ENCODE results near the gene SASH3. TPM values are rescaled to one million over a fixed set of nuclear protein-coding genes. Genes with fewer than 3 reads are reported as not detected.
A peak's percentile ranks its signal among the peaks of the same experiment; 100 is the strongest.

Gene SASH3
- total RNA-seq, 2 donors from 2014 or later: 114 to 116 TPM

GRCh38 chrX:129792586-129793291 is 13.0 kb downstream of the SASH3 start:
- no peak overlapping the region for H3K4me3 Mint-ChIP-seq
- H3K27me3 Mint-ChIP-seq: no peaks in the 10 kb centered on the region
- peaks cover 2% of the 10 kb centered on the region for H3K4me1 Mint-ChIP-seq
- no peak for ATAC-seq
- DNase-seq: no peak
- H3K36me3 Mint-ChIP-seq (ENCODE audit: low read depth): no peaks in the 10 kb centered on the region
- no peak overlapping the region for H3K27ac Mint-ChIP-seq
- H3K9me3 ChIP-seq (ENCODE audit: control insufficient read depth, low read length, poor library complexity, severe bottlenecking): no peaks in the 10 kb centered on the region

- Mint-ChIP-seq H3K36me3 (ENCODE audit: low read depth) (no peaks in the 10 kb centered on the region), H3K4me3 (no peak overlapping the region), H3K4me1 (peaks cover 2% of the 10 kb centered on the region), H3K27me3 (no peaks in the 10 kb centered on the region), H3K27ac (no peak overlapping the region)
- ATAC-seq (no peak), DNase-seq (no peak)
- no peaks in the 10 kb centered on the region for H3K9me3 ChIP-seq (ENCODE audit: control insufficient read depth, low read length, poor library complexity, severe bottlenecking)
Observed at GRCh38 chrX:129793604-129794191, 13.9 kb downstream of the SASH3 start.

- Mint-ChIP-seq H3K27me3 (no peaks in the 10 kb centered on the region), H3K27ac (no peak overlapping the region), H3K4me3 (no peak overlapping the region), H3K36me3 (ENCODE audit: low read depth) (no peaks in the 10 kb centered on the region), H3K4me1 (peaks cover 6% of the 10 kb centered on the region)
- DNase-seq (no peak), ATAC-seq (no peak)
- no peaks in the 10 kb centered on the region for H3K9me3 ChIP-seq (ENCODE audit: control insufficient read depth, low read length, poor library complexity, severe bottlenecking)
Observed at GRCh38 chrX:129795584-129795983, 15.8 kb downstream of the SASH3 start.

- ATAC-seq (no peak), DNase-seq (no peak)
- Mint-ChIP-seq H3K27ac (no peak overlapping the region), H3K27me3 (no peaks in the 10 kb centered on the region), H3K36me3 (ENCODE audit: low read depth) (no peaks in the 10 kb centered on the region), H3K4me3 (no peak overlapping the region), H3K4me1 (peaks cover 6% of the 10 kb centered on the region)
- H3K9me3 ChIP-seq (ENCODE audit: control insufficient read depth, low read length, poor library complexity, severe bottlenecking): no peaks in the 10 kb centered on the region
Observed at GRCh38 chrX:129797251-129797906, 17.6 kb downstream of the SASH3 start.

GRCh38 chrX:129798456-129798855 is 18.7 kb downstream of the SASH3 start:
- Mint-ChIP-seq H3K4me1 (peaks cover 6% of the 10 kb centered on the region), H3K27ac (peak overlapping the region; percentile 73), H3K27me3 (no peaks in the 10 kb centered on the region), H3K4me3 (no peak overlapping the region), H3K36me3 (ENCODE audit: low read depth) (no peaks in the 10 kb centered on the region)
- H3K9me3 ChIP-seq (ENCODE audit: control insufficient read depth, low read length, poor library complexity, severe bottlenecking): no peaks in the 10 kb centered on the region
- ATAC-seq (peak; percentile 6), DNase-seq (no peak)

GRCh38 chrX:129798888-129799287 is 19.1 kb downstream of the SASH3 start:
- no peak overlapping the region for H3K4me3 Mint-ChIP-seq
- H3K9me3 ChIP-seq (ENCODE audit: control insufficient read depth, low read length, poor library complexity, severe bottlenecking): no peaks in the 10 kb centered on the region
- H3K27ac Mint-ChIP-seq: peak overlapping the region; percentile 73
- no peaks in the 10 kb centered on the region for H3K36me3 Mint-ChIP-seq (ENCODE audit: low read depth)
- DNase-seq (no peak), ATAC-seq (peak; percentile 42)
- H3K4me1 Mint-ChIP-seq: peaks cover 6% of the 10 kb centered on the region
- H3K27me3 Mint-ChIP-seq: no peaks in the 10 kb centered on the region

- ATAC-seq (no peak), DNase-seq (no peak)
- no peaks in the 10 kb centered on the region for H3K36me3 Mint-ChIP-seq (ENCODE audit: low read depth)
- H3K4me3 Mint-ChIP-seq: no peak overlapping the region
- H3K27ac Mint-ChIP-seq: peak overlapping the region; percentile 73
- H3K4me1 Mint-ChIP-seq: peaks cover 6% of the 10 kb centered on the region
- no peaks in the 10 kb centered on the region for H3K9me3 ChIP-seq (ENCODE audit: control insufficient read depth, low read length, poor library complexity, severe bottlenecking)
- no peaks in the 10 kb centered on the region for H3K27me3 Mint-ChIP-seq
Observed at GRCh38 chrX:129800186-129800585, 20.4 kb downstream of the SASH3 start.

GRCh38 chrX:129802863-129803262 is 23.1 kb downstream of the SASH3 start:
- no peak for DNase-seq
- no peak overlapping the region for H3K27ac Mint-ChIP-seq
- no peak for ATAC-seq
- H3K4me1 Mint-ChIP-seq: peaks cover 4% of the 10 kb centered on the region
- H3K27me3 Mint-ChIP-seq: no peaks in the 10 kb centered on the region
- H3K9me3 ChIP-seq (ENCODE audit: control insufficient read depth, low read length, poor library complexity, severe bottlenecking): no peaks in the 10 kb centered on the region
- no peaks in the 10 kb centered on the region for H3K36me3 Mint-ChIP-seq (ENCODE audit: low read depth)
- no peak overlapping the region for H3K4me3 Mint-ChIP-seq

GRCh38 chrX:129804806-129805205 is 25.1 kb downstream of the SASH3 start:
- DNase-seq (no peak), ATAC-seq (no peak)
- Mint-ChIP-seq H3K27me3 (no peaks in the 10 kb centered on the region), H3K4me3 (no peak overlapping the region), H3K27ac (no peak overlapping the region), H3K4me1 (peaks cover 6% of the 10 kb centered on the region), H3K36me3 (ENCODE audit: low read depth) (no peaks in the 10 kb centered on the region)
- H3K9me3 ChIP-seq (ENCODE audit: control insufficient read depth, low read length, poor library complexity, severe bottlenecking): no peaks in the 10 kb centered on the region

GRCh38 chrX:129808158-129808828 is 28.5 kb downstream of the SASH3 start:
- Mint-ChIP-seq H3K27ac (no peak overlapping the region), H3K36me3 (ENCODE audit: low read depth) (no peaks in the 10 kb centered on the region), H3K4me3 (no peak overlapping the region), H3K27me3 (no peaks in the 10 kb centered on the region), H3K4me1 (peaks cover 6% of the 10 kb centered on the region)
- DNase-seq: no peak
- no peaks in the 10 kb centered on the region for H3K9me3 ChIP-seq (ENCODE audit: control insufficient read depth, low read length, poor library complexity, severe bottlenecking)
- no peak for ATAC-seq

GRCh38 chrX:129808829-129809796 is 29.4 kb downstream of the SASH3 start:
- ATAC-seq (no peak), DNase-seq (no peak)
- no peaks in the 10 kb centered on the region for H3K9me3 ChIP-seq (ENCODE audit: control insufficient read depth, low read length, poor library complexity, severe bottlenecking)
- H3K27ac Mint-ChIP-seq: peak overlapping the region; percentile 16
- H3K4me3 Mint-ChIP-seq: no peak overlapping the region
- no peaks in the 10 kb centered on the region for H3K27me3 Mint-ChIP-seq
- no peaks in the 10 kb centered on the region for H3K36me3 Mint-ChIP-seq (ENCODE audit: low read depth)
- H3K4me1 Mint-ChIP-seq: peaks cover 6% of the 10 kb centered on the region

GRCh38 chrX:129813662-129814368 is 34.1 kb downstream of the SASH3 start:
- Mint-ChIP-seq H3K4me3 (no peak overlapping the region), H3K27me3 (no peaks in the 10 kb centered on the region), H3K36me3 (ENCODE audit: low read depth) (no peaks in the 10 kb centered on the region), H3K4me1 (peaks cover 4% of the 10 kb centered on the region), H3K27ac (no peak overlapping the region)
- H3K9me3 ChIP-seq (ENCODE audit: control insufficient read depth, low read length, poor library complexity, severe bottlenecking): no peaks in the 10 kb centered on the region
- DNase-seq (no peak), ATAC-seq (no peak)

Measured in T-helper 17 cell (primary cell).